Omental fat pad (tissue), 4 donors: ENCODE results near the gene SPRING1. TPM values are rescaled to one million over a fixed set of nuclear protein-coding genes. Genes with fewer than 3 reads are reported as not detected.

Experiments used
- ATAC-seq: fragments of 150-250 bp; one replicate; pipeline ENCODE4 v1.9.1; 2016; ENCODE audit warnings: mild to moderate bottlenecking, moderate library complexity; ENCODE audit not compliant: low FRiP score
- DNase-seq: peaks from one replicate; pipeline ENCODE4 v3.0.0-alpha.2; 2019; ENCODE audit warnings: low spot score
- total RNA-seq, 4 donors: library from RNA; depleted of rRNA; stranded (reverse); fragments of >200 nt; gene quantifications; one replicate each; pipeline ENCODE4 v1.1.0, GENCODE V29; 2016
- TF ChIP-seq, protein P1 (sequence below), 3 donors: fragments of 450-650 bp; IDR thresholded peaks; one replicate each; pipeline ENCODE4 v1.5.1; 2016 to 2017; ENCODE audit warnings: antibody characterized with exemption in 3 of 3, mild to moderate bottlenecking in 3 of 3, moderate library complexity in 2 of 3

Gene SPRING1
- total RNA-seq, 4 donors from 2014 or later, result 15.3 to 30.7 (median 22.0) TPM

- no peak for ATAC-seq
- DNase-seq, result no peak
- TF ChIP-seq, protein P1, sequence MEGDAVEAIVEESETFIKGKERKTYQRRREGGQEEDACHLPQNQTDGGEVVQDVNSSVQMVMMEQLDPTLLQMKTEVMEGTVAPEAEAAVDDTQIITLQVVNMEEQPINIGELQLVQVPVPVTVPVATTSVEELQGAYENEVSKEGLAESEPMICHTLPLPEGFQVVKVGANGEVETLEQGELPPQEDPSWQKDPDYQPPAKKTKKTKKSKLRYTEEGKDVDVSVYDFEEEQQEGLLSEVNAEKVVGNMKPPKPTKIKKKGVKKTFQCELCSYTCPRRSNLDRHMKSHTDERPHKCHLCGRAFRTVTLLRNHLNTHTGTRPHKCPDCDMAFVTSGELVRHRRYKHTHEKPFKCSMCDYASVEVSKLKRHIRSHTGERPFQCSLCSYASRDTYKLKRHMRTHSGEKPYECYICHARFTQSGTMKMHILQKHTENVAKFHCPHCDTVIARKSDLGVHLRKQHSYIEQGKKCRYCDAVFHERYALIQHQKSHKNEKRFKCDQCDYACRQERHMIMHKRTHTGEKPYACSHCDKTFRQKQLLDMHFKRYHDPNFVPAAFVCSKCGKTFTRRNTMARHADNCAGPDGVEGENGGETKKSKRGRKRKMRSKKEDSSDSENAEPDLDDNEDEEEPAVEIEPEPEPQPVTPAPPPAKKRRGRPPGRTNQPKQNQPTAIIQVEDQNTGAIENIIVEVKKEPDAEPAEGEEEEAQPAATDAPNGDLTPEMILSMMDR (IDR thresholded peaks at IDR 0.05), result no peak
These were observed 10.0 kb downstream of the SPRING1 start for GRCh38 chr12:116727891-116728290.

GRCh38 chr12:116727261-116727660 lies 10.6 kb downstream of the SPRING1 start:
- TF ChIP-seq, protein P1 (IDR thresholded peaks at IDR 0.05), result no peak
- ATAC-seq (no peak), DNase-seq (no peak)

GRCh38 chr12:116726694-116727093 lies 11.2 kb downstream of the SPRING1 start:
- DNase-seq (no peak), ATAC-seq (no peak)
- TF ChIP-seq, protein P1 (IDR thresholded peaks at IDR 0.05), result no peak

- DNase-seq, result no peak
- ATAC-seq, result no peak
- TF ChIP-seq, protein P1 (IDR thresholded peaks at IDR 0.05), result no peak
These were observed 15.6 kb downstream of the SPRING1 start for GRCh38 chr12:116722245-116722644.

DNA sequence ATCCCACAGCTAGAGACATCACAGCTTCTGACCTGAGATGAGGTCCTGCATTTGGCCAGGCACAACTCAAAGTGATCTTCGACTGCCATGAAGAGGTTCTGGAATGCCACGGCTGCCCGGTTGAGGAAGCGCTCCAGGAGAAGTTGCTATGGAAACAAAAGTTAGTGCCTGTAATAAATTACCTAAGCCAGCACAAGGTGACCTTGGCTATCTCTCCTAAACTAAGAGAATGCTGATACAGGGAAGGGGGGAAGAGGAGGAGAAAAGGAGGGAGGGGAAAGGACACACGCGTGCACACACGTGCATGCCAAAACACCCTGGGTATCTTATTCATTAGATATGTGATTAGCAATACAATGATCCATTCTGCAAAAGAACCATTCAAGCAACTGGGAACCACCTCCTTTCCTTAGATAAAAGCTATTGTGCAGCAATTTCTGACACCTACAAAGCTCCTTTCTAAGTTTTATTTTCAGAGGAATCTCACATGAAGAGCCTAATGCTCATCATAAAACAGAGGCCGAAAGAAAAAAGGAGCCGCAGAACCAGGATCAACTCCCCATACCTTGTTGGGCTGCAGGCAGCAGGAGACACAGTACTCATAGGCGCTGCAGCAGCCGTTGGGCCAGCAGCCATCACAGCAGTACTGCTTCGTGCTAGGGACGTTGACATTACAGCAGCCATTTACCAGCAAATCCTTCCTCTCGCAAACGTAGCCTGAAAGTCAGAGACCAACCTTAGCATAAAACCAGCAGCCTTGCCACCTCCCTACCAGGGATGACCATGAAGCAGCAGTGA lies 17.9 kb downstream of the SPRING1 start:
- DNase-seq (no peak), ATAC-seq (no peak)
- TF ChIP-seq, protein P1 (IDR thresholded peaks at IDR 0.05), result no peak

- TF ChIP-seq, protein P1 (IDR thresholded peaks at IDR 0.05), result no peak
- DNase-seq (no peak), ATAC-seq (no peak)
These were observed 19.0 kb downstream of the SPRING1 start for GRCh38 chr12:116718655-116719454.
